ENCODE measurements around the gene NHERF2. TPM values are rescaled to one million over a fixed set of nuclear protein-coding genes. Genes with fewer than 3 reads are reported as not detected.
A peak's percentile ranks its signal among the peaks of the same experiment; 100 is the strongest.

The NHERF2 gene
- 100 to 1,000 TPM in 9 of 10 donors, 10 to 100 TPM in 1; 94.3 to 429 (median 146) TPM for total RNA-seq
- 100 to 1,000 TPM; 314 to 640 TPM for polyA plus RNA-seq
- long read RNA-seq, donor 1, transcript SLC9A3R2-202 (7 exons, 1,564 nt) = minor isoform, 19 of 267 reads
- long read RNA-seq, donor 1, transcript SLC9A3R2-201 (7 exons, 2,194 nt) = major isoform, 91 of 267 reads
- long read RNA-seq, donor 1, transcript SLC9A3R2-205 (5 exons, 1,087 nt) = minor isoform, 35 of 267 reads
- long read RNA-seq, donor 1, transcript SLC9A3R2-208 (6 exons, 1,199 nt) = minor isoform, 35 of 267 reads
- long read RNA-seq, donor 1, partial matches to known transcripts = 46 of 267 reads
- long read RNA-seq, donor 1, other reads (novel, unspliced or antisense) = 20 of 267 reads
- long read RNA-seq, donor 2, transcript SLC9A3R2-208 (6 exons, 1,199 nt) = minor isoform, 21 of 161 reads
- long read RNA-seq, donor 2, transcript SLC9A3R2-205 (5 exons, 1,087 nt) = minor isoform, 16 of 161 reads
- long read RNA-seq, donor 2, transcript SLC9A3R2-201 (7 exons, 2,194 nt) = major isoform, 48 of 161 reads
- long read RNA-seq, donor 2, transcript SLC9A3R2-202 (7 exons, 1,564 nt) = minor isoform, 7 of 161 reads
- long read RNA-seq, donor 2, partial matches to known transcripts = 48 of 161 reads
- long read RNA-seq, donor 2, other reads (novel, unspliced or antisense) = 16 of 161 reads
- long read RNA-seq, donor 3, transcript SLC9A3R2-204 (6 exons, 1,037 nt) = minor isoform, 13 of 171 reads
- long read RNA-seq, donor 3, transcript SLC9A3R2-205 (5 exons, 1,087 nt) = minor isoform, 22 of 171 reads
- long read RNA-seq, donor 3, transcript SLC9A3R2-208 (6 exons, 1,199 nt) = major isoform, 73 of 171 reads
- long read RNA-seq, donor 3, transcript SLC9A3R2-207 (6 exons, 759 nt) = minor isoform, 15 of 171 reads
- long read RNA-seq, donor 3, partial matches to known transcripts = 16 of 171 reads
- long read RNA-seq, donor 3, other reads (novel, unspliced or antisense) = 32 of 171 reads

DNA sequence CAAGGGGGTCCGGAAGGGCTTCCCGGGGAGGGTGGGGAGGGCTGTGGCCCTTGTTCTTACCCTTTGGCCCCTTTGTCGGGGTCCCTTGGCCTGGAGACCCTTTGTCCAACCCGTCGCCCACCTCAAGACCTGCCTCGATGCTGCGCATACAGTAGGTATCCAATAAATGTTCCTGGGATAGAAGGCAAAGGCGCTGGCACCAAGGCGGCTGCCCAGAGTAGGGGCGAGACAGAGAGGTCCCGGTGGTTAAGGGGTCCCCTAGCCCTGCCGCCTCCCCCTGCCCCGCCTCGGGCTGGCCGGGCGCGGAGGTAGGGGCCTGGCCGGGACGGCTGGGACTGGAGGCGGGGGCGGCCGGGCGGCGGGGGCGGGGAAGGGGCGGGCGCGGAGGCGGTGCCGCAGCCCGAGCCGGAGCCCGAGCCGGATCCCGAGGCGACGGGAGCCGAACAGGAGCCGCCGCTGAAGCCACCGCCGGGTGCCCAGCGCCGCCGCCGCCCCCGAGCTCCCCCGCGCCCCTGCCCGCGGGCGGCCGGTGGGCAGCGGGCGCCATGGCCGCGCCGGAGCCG, at the start of gene NHERF2:
Gene NHERF2, plus strand, starts transcription at position 442 of the 563 bp plus-strand sequence. Its CDS starts 104 bp downstream, at position 546.
- intact Hi-C loops (cut with DNase I) = loop anchor here in 1 of 10 donors (10.0 kb wide), 2 partner anchors 58 to 228 kb away; partner anchors contain the start of gene ECI1
- Histone ChIP-seq H3K4me1 (peaks cover 17 to 83% (median 60%) of the 10 kb centered on the region in 9 donors), H3K4me3 (peak within 1 kb of the TSS; percentile 29 to 94 (median 84)), H3K36me3 (peaks cover 0 to 24% (median 0%) of the 10 kb centered on the region in 9 donors), H3K27me3 (peaks cover 0 to 41% (median 3%) of the 10 kb centered on the region in 7 donors), H3K9me3 (no peaks in the 10 kb centered on the region), H3K27ac (peak within 1 kb of the TSS; percentile 74 to 98 (median 94))
- WGBS, 2 donors = 9 to 14% methylated on average over 28 to 58 of the region's 59 CpGs
- DNase-seq = peak; percentile 40 to 65
- ATAC-seq = peak in 4 of 8 donors; percentile 6 to 23 (median 16)
- TF ChIP-seq, protein P1, sequence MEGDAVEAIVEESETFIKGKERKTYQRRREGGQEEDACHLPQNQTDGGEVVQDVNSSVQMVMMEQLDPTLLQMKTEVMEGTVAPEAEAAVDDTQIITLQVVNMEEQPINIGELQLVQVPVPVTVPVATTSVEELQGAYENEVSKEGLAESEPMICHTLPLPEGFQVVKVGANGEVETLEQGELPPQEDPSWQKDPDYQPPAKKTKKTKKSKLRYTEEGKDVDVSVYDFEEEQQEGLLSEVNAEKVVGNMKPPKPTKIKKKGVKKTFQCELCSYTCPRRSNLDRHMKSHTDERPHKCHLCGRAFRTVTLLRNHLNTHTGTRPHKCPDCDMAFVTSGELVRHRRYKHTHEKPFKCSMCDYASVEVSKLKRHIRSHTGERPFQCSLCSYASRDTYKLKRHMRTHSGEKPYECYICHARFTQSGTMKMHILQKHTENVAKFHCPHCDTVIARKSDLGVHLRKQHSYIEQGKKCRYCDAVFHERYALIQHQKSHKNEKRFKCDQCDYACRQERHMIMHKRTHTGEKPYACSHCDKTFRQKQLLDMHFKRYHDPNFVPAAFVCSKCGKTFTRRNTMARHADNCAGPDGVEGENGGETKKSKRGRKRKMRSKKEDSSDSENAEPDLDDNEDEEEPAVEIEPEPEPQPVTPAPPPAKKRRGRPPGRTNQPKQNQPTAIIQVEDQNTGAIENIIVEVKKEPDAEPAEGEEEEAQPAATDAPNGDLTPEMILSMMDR (IDR thresholded peaks at IDR 0.05) = no peak

DNA sequence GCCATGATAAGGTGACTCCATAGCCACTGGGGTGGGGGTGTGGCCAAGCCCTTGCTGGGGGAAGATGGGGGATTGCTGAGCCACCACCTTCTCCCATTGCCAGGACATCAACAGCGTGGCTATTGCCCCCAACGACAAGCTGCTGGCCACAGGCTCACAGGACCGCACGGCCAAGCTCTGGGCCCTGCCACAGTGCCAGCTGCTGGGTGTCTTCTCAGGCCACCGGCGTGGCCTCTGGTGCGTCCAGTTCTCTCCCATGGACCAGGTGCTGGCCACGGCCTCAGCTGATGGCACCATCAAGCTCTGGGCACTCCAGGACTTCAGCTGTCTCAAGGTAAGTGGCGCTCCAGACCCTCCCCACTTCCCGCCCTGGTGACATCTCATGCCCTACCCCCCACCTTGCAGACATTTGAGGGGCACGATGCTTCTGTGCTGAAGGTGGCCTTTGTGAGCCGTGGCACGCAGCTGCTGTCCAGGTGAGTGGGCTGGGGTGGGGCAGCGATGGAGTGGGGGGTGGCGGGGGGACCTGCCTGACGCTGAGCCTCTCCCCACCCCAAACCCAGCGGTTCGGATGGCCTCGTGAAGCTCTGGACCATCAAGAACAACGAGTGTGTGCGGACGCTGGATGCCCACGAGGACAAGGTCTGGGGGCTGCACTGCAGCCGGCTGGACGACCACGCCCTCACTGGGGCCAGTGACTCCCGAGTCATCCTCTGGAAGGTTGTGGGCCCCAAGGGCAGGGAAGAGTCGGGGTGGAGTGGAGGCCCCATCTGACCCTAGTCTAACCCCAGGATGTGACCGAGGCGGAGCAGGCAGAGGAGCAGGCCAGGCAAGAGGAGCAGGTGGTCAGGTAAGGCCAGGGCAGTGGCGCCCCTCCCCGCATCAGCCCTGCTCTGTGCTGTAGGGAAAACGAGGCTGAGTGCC, 49.5 kb upstream of the NHERF2 start:
- peaks cover 18 to 71% (median 63%) of the 10 kb centered on the region in 7 donors for H3K27me3 ChIP-seq

DNA sequence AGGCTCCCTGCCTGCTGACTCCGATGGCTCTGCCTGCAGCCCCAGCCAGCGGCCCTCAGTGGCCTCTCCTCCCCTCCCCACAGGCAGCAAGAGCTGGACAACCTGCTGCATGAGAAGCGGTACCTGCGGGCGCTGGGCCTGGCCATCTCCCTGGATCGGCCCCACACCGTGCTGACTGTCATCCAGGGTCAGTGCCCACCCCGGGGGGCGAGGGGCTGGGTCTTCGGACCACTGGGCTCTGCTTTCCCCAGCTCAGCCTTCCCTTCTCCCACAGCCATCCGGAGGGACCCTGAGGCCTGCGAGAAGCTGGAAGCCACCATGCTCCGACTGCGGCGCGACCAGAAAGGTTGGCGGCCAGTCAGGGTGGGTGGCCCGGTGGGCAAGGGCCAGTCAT, 48.8 kb upstream of the NHERF2 start:
- intact Hi-C loops (cut with DNase I) = no loop called here
- Histone ChIP-seq H3K36me3 (peaks cover 12 to 55% (median 46%) of the 10 kb centered on the region in 9 donors), H3K27me3 (peaks cover 18 to 78% (median 64%) of the 10 kb centered on the region in 7 donors), H3K4me1 (peaks cover 3 to 33% (median 19%) of the 10 kb centered on the region in 9 donors), H3K4me3 (no peak overlapping the region), H3K9me3 (no peaks in the 10 kb centered on the region), H3K27ac (no peak overlapping the region)
- ATAC-seq = no peak
- TF ChIP-seq, protein P1 (IDR thresholded peaks at IDR 0.05) = no peak
- DNase-seq = no peak
- 93 to 97% methylated on average over 18 of the region's 18 CpGs for WGBS, 2 donors

More for the DNA sequence above, 49.5 kb upstream of the NHERF2 start:
- TF ChIP-seq, protein P1 (IDR thresholded peaks at IDR 0.05) = no peak
- WGBS, 2 donors = 93 to 94% methylated on average over 33 of the region's 33 CpGs
- no peak overlapping the region for H3K27ac ChIP-seq
- no peak for ATAC-seq
- H3K9me3 ChIP-seq = no peaks in the 10 kb centered on the region
- peaks cover 8 to 39% (median 24%) of the 10 kb centered on the region in 9 donors for H3K4me1 ChIP-seq
- intact Hi-C loops (cut with DNase I) = no loop called here
- peaks cover 12 to 55% (median 46%) of the 10 kb centered on the region in 9 donors for H3K36me3 ChIP-seq
- no peak for DNase-seq
- no peak overlapping the region for H3K4me3 ChIP-seq
